Measurements from ENCODE around the gene C19orf25. TPM values are rescaled to one million over a fixed set of nuclear protein-coding genes. Genes with fewer than 3 reads are reported as not detected.
A peak's percentile ranks its signal among the peaks of the same experiment; 100 is the strongest.

Gene C19orf25
- total and polyA plus RNA-seq, 2 of the 13 experiments (the other 11 are each of a cell fraction or from before 2014, with no cell fraction given), result 14.2 to 32.4 TPM

- TF ChIP-seq IRX3 (CRISPR knock-in tag; IDR thresholded peaks at IDR 0.05; ENCODE audit: borderline replicate concordance, low read depth) (no peak), ATF6 (CRISPR knock-in tag; conservative IDR thresholded peaks at IDR 0.05) (no peak), ZNF350 (CRISPR knock-in tag; IDR thresholded peaks at IDR 0.05; ENCODE audit: borderline replicate concordance, low read depth) (0 out of 2 replicates have a peak, but pooled peaks have one; percentile 34), BCL6 (CRISPR knock-in tag; IDR thresholded peaks at IDR 0.05) (no peak), KLF15 (CRISPR knock-in tag; IDR thresholded peaks at IDR 0.05; ENCODE audit: borderline replicate concordance) (no peak), KLF6 (CRISPR knock-in tag; IDR thresholded peaks at IDR 0.05) (no peak), ZBTB7B (CRISPR knock-in tag; IDR thresholded peaks at IDR 0.05) (no peak), GPBP1L1 (CRISPR knock-in tag; IDR thresholded peaks at IDR 0.05) (no peak), STAG1 (CRISPR knock-in tag; IDR thresholded peaks at IDR 0.05) (peak; percentile 49), ZNF609 (CRISPR knock-in tag; IDR thresholded peaks at IDR 0.05; ENCODE audit: borderline replicate concordance) (no peak), GTF2F1 (IDR thresholded peaks at IDR 0.05; ENCODE audit: low read length) (no peak), SMARCE1 (IDR thresholded peaks at IDR 0.05; ENCODE audit: borderline replicate concordance) (no peak), ZNF543 (CRISPR knock-in tag; IDR thresholded peaks at IDR 0.05) (no peak), ZBTB7A (CRISPR knock-in tag; IDR thresholded peaks at IDR 0.05) (peak; percentile 43; the same call in 1 of the 2 replicates), RAD21 (CRISPR knock-in tag; IDR thresholded peaks at IDR 0.05) (peak; percentile 59), MTA1 (CRISPR knock-in tag; IDR thresholded peaks at IDR 0.05; ENCODE audit: borderline replicate concordance) (0 out of 2 replicates have a peak, but pooled peaks have one; percentile 17), ZNF414 (CRISPR knock-in tag; IDR thresholded peaks at IDR 0.05) (0 out of 2 replicates have a peak, but pooled peaks have one; percentile 56), ZNF775 (CRISPR knock-in tag; IDR thresholded peaks at IDR 0.05; ENCODE audit: borderline replicate concordance) (no peak), MED13 (CRISPR knock-in tag; IDR thresholded peaks at IDR 0.05) (no peak), XRCC5 (optimal IDR thresholded peaks at IDR 0.05; ENCODE audit: low read length) (peak; percentile 21), GABPB1 (CRISPR knock-in tag; IDR thresholded peaks at IDR 0.05) (no peak), ZNF879 (CRISPR knock-in tag; IDR thresholded peaks at IDR 0.05) (no peak)
Measured at GRCh38 chr19:1513499-1514294, 34.7 kb upstream of the C19orf25 start (continued).
